Non-pigmented ciliary epithelial cell (primary cell): Measurements from ENCODE around the gene SRP68.

Source experiments
- DNase-seq: peaks from one replicate; pipeline ENCODE4 v3.0.0-alpha.2; 2010; ENCODE audit warnings: low read depth

The SRP68 gene

GRCh38 chr17:76017481-76018339 is 54.6 kb downstream of the SRP68 start:
- DNase-seq, result no peak

GRCh38 chr17:76014925-76015261 is 57.4 kb downstream of the SRP68 start:
- DNase-seq, result no peak

- no peak for DNase-seq
These were observed 58.0 kb downstream of the SRP68 start for GRCh38 chr17:76014100-76014924.

- no peak for DNase-seq
These were observed 58.9 kb downstream of the SRP68 start for GRCh38 chr17:76013377-76013932.

DNA sequence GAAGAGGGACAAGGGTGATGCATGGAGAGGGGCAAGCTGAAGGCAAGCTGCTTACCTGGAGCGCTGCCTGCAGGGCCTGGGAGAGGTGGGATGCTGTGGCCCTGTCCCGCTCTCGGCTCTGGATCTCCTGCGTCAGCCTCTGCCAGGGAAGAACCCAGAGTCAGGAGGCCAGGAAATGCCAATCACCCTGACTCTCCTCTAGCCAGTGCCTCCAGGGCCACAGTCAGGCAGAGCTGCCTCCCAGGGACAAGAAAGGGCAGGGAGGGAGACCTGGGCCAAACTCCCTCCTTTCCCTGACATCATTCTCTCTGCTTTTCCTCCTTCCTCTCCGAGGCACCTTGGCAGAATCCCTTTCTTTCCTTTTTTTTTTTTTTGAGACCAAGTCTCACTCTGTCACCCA is 60.4 kb downstream of the SRP68 start:
- no peak for DNase-seq

DNA sequence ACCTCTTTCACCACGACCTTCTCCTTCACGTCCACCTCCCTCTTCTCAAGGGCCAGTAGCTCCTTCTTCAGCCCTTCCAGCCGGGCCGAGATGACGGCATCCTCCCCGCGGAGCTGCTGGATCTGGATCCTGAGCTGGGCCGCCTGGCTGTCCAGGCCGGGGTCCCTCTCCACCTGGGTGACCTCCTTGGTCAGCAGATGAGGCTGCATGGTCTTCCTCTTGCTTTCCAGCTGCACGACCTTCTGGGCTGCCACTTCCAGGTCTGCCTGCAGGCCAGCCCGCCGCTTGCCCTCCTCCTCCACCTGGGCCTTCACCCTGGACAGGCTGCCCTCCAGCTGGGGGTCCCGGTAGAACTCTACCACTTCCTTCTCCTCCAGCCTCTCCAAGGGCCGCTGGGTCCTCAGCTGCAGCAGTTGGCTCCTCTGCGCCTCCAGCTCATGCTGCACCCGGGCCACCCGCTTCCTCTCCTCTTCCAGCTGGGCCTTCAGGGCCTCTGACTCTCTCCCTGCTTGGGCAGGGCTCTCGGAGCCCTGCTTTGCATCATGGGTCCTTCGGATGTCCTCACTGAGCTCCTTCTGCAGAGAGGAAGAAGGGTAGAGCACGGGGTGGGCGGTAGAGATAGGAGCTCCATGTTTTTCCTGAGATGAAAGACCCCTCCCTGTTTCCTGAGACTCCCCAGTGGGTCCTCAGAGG is 62.2 kb downstream of the SRP68 start:
- DNase-seq, result no peak

- DNase-seq, result no peak
These were observed 62.9 kb downstream of the SRP68 start for GRCh38 chr17:76009447-76009846.

DNA sequence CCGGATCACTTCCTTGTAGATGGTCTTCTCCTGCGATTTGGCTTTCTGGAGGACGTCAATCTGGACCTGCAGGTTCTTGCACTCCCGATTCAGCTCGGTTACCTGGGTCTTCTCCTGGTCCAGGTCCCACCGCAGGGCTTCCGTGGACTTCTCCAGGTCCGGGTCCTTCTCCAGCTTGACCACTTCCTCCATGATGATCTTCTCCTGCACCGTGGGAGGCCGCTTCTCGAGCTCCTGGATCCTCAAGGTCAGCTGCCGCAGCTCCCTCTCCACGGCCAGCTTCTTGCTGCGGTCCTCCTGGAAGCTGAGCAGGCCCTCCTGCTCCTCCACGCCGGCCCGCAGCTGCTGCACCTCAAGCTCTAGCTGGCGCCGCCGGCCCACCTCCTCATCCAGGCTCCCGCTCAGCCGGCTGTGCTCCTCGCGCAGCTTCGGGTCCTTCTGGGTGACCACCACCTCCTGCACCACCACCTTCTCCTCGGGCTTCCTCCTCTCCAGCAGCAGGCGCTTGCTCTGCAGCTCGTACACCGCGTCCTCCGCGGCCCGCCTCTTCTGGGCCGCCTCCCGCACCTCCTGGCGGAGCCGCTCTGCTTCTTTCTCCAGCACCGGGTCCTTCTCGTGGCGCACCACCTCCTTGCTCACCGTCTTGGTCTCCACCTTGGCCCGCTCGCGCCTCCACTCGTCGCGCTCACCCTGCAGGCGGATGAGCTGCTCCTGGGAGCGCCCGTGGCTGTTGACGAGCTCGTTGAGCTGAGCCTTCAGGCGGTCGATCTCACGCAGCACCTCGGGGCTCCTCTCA is 63.5 kb downstream of the SRP68 start:
- no peak for DNase-seq

DNA sequence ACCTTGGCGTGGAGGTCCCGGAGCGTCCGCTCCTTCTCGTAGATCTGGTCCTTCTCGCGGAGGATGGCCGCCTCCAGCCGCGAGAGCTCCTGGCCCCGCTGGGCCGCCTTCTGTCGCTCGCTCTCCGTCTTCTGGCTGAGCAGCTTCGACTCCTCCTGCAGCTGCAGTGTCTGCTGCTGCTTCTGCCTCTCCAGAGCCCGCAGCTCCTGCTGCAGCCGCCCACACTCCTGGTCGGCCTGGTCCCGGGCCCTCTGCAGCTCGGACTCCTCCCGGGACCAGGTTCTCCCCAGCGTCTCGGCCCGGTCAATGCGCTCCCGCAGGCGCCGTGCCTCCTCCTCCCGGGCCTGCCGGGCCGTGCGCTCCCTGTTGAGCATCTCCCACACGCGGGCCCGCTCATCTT is 64.1 kb downstream of the SRP68 start:
- DNase-seq, result no peak

- no peak for DNase-seq
These were observed 64.5 kb downstream of the SRP68 start for GRCh38 chr17:76007850-76008165.

GRCh38 chr17:76007131-76007849 is 65.0 kb downstream of the SRP68 start:
- DNase-seq, result no peak

DNA sequence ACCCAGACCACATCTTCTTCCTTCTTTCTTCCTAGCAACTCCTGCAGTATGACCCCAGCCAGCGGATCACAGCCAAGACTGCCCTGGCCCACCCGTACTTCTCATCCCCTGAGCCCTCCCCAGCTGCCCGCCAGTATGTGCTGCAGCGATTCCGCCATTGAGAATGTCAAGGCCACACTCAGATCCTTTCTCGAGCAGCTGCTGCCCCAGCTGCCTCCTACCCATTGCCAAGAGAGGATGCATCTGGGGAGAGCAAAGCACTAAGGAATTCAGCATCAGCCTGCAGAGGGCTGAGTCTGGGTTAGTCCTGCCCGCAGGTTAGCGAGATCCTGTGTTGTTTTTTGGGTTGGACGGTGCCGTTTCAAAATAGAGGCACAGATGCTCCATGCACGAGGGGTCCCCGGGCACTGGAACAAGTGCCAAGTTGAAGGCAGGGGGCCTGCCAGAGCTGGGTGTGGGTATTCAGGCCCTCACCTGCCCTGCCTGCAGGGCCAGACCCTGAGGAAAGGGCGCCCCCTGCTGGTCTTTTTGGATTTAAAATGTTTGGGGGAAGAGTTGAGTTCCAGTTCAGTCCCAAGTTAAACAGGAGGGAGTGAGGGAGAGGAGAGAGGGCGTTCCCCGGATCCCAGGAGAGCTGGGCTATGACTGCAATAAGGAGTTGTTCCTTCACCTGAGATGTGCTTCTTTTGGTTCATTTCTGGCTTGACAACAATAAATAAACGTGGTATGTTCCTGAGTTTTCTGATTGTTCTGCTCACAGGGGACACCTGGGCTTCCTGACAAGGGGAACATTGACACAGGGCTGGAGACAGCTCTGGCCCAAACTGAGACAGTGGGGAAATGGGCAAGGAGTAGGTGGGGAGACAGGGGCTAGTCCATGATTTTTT is 66.8 kb downstream of the SRP68 start:
- no peak for DNase-seq

DNA sequence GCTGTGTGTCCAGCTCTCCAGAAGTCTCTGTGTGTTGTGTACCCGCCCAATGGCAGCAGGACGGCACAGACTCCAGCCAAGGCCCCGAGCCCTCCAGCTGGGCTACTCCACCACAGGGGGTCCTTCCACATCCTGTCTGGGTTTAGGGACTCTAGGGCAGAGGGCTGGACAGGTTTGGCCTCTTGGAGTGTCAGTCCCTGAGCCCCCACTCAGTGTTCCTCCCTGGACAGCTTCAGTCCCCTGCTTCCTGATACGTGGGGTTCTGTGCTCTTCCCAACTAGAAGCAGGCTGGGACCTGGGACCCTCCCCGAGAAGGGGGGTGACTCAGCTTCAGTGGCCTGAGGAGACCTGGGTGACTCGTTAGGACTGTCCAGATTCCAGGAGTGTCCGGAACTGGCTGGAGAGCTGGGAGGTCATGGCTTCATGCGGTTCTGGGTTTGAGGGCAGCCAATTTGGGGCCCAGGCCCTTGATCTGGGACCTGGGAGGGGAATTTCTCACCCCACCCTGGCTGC is 67.5 kb downstream of the SRP68 start:
- DNase-seq, result no peak

DNA sequence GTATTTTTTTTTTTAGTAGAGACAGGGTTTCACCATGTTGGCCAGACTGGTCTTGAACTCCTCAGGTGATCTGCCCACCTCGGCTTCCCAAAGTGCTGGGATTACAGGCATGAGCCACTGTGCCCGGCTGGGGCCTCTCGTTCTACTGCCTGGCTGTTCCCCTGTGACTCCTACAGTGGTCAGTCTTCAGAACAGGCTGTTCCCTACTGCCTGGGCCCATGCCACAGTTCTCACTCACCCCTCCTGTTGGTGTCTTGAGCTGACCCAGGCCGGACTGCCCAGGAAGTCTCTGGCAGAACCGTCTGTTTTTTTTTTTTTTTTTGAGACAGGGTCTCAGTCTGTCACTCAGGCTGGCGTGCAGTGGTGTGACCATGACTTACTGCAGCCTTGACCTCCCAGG is 68.4 kb downstream of the SRP68 start:
- DNase-seq, result no peak

DNA sequence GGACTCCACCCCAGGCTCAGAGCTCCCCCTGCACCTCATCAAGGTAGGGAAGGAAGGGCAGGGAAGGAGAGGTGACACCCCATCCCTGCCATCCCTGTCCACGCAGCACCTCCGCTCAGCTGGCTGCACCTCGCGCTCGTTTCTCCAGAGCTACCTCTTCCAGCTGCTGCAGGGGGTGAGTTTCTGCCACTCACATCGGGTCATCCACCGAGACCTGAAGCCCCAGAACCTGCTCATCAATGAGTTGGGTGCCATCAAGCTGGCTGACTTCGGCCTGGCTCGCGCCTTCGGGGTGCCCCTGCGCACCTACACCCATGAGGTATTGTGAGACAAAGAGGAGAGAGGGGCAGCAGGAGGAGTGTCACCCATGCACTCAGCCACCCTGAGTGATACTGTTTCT is 70.2 kb downstream of the SRP68 start:
- no peak for DNase-seq

DNA sequence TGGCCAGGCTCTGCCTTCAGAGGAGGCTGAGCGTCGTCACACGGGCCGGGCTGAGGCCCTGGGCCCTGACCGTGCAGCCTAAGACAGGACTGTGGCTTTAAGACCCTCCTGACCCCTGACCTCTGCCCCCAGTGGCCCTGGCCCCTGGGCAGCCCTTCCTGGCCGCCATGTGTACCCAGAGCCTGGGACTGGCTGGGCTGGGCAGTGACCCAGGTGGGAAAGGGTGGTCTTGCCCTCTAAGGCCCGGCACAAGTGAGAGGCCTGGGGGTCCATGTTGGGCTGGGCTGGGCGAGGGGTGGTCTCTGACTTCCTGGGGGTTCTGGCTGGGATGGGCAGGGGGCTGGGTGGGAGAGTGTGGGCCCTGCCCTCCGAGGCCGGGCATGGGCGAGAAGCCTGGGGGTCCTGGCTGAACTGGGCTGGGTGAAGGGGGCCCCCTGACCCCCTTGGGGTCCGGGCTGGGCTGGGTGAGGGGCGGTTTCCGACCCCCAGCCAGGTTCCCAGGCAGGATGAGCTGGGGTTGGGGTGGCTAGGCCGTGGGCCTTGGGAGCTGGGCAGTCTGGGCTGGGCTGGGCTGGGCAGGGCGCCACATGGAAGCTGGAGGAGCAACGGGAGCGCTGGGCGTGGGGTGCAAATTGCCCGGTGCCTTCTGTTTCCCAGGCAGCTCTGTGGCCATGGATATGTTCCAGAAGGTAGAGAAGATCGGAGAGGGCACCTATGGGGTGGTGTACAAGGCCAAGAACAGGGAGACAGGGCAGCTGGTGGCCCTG is 71.4 kb downstream of the SRP68 start, which contains the start of gene CDK3:
Gene CDK3 (plus strand): TSS at position 101 of the 767 bp plus-strand sequence. CDS start 571 bp downstream, at position 672.
- DNase-seq, result no peak

DNA sequence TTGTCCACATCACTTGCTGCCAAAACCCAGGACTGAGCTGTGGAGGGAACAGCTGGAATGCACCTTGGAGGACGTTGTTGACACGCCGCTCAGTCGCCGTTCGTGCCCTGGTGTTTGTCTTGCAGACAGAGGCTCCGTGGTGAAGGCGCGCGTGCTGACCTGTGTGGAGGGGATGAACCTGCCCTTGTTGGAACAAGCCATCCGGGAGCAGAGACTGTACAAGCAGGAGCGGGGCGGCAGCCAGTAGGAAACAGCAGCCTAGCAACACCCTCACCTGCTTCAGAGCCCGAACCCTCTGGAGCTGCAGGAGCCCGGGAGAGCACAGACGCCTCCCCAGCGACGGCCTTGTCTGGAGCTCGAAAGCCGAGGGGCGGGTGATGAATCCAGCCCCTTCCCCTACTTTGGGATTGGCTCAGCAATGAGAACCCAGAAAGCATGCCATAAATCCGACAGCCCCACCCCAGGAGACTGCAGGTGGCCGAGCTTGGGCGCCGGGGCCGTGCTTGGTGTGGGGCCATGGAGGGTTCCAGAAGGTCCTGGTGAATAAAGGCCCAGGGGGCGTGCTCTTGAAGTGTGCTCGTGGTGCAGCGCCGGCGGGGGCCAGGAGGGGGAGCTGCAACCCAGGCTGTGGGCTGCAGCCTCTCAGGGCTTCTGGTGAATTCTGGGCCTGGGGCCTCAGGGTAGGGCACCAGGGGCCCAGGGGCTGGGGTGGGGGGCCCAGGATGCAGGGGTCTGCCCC is 72.1 kb downstream of the SRP68 start:
- DNase-seq, result no peak

- no peak for DNase-seq
These were observed 74.0 kb downstream of the SRP68 start for GRCh38 chr17:75998327-75998795.
